ENCODE results near the gene C1QTNF12. TPM values are rescaled to one million over a fixed set of nuclear protein-coding genes. Genes with fewer than 3 reads are reported as not detected.
"Not testable (repeated sequence)": the region's sequence is repeated elsewhere in the genome, so short reads cannot be mapped to it uniquely, and the experiment has no call there.

The C1QTNF12 gene
- total RNA-seq, 1 donor from 2014 or later = 0.76 TPM

- DNase-seq (ENCODE audit: extremely low read depth, low read depth, low spot score) = no peak
Observed at GRCh38 chr1:1200876-1201810, 45.4 kb downstream of the C1QTNF12 start.

GRCh38 chr1:1199961-1200875 lies 46.3 kb downstream of the C1QTNF12 start:
- DNase-seq (ENCODE audit: extremely low read depth, low read depth, low spot score) = no peak

- no peak for DNase-seq (ENCODE audit: extremely low read depth, low read depth, low spot score)
Observed at GRCh38 chr1:1199141-1199960, 47.2 kb downstream of the C1QTNF12 start.

GRCh38 chr1:1198423-1199140 lies 47.9 kb downstream of the C1QTNF12 start:
- no peak for DNase-seq (ENCODE audit: extremely low read depth, low read depth, low spot score)

GRCh38 chr1:1197551-1198422 lies 48.7 kb downstream of the C1QTNF12 start:
- DNase-seq (ENCODE audit: extremely low read depth, low read depth, low spot score) = no peak

- no peak for DNase-seq (ENCODE audit: extremely low read depth, low read depth, low spot score)
Observed at GRCh38 chr1:1197188-1197500, 49.4 kb downstream of the C1QTNF12 start.

GRCh38 chr1:1196431-1197187 lies 49.9 kb downstream of the C1QTNF12 start:
- DNase-seq (ENCODE audit: extremely low read depth, low read depth, low spot score) = no peak

- not testable (repeated sequence) for DNase-seq (ENCODE audit: extremely low read depth, low read depth, low spot score)
Observed at GRCh38 chr1:1195726-1196125, 50.8 kb downstream of the C1QTNF12 start.

- DNase-seq (ENCODE audit: extremely low read depth, low read depth, low spot score) = no peak
Observed at GRCh38 chr1:1194723-1195122, 51.8 kb downstream of the C1QTNF12 start.

Other genes starting within 250 kb of the C1QTNF12 start
- 90.3 and 219 TPM in 2 replicates for gene HES4, start 246.6 kb downstream of the C1QTNF12 start, total RNA-seq
- 196 and 518 TPM in 2 replicates for gene ISG15, start 233.2 kb downstream of the C1QTNF12 start, total RNA-seq
- gene AGRN, start 226.6 kb downstream of the C1QTNF12 start, total RNA-seq = 306 and 382 TPM in 2 replicates
- not detected in 2 replicates for gene RNF223, start 172.4 kb downstream of the C1QTNF12 start, total RNA-seq
- gene C1orf159, start 130.6 kb downstream of the C1QTNF12 start, total RNA-seq = 13.5 and 32.1 TPM in 2 replicates
- gene TTLL10, start 72.8 kb downstream of the C1QTNF12 start, total RNA-seq = not detected in 2 replicates
- 0.58 TPM in 1 of 2 replicates, not detected in the other for gene TNFRSF18, start 40.1 kb downstream of the C1QTNF12 start, total RNA-seq
- gene TNFRSF4, start 32.6 kb downstream of the C1QTNF12 start, total RNA-seq = 5.6 and 58.5 TPM in 2 replicates
- gene SDF4, start 14.7 kb downstream of the C1QTNF12 start, total RNA-seq = 272 and 308 TPM in 2 replicates
- gene B3GALT6, start 14.5 kb downstream of the C1QTNF12 start, total RNA-seq = 47.9 and 63.4 TPM in 2 replicates
- 44.4 and 80.3 TPM in 2 replicates for gene UBE2J2, start 27.1 kb upstream of the C1QTNF12 start, total RNA-seq
- gene SCNN1D, start 33.7 kb upstream of the C1QTNF12 start, total RNA-seq = 0.34 and 1.4 TPM in 2 replicates
- gene ACAP3, start 61.2 kb upstream of the C1QTNF12 start, total RNA-seq = 33.6 and 62.4 TPM in 2 replicates
- 32.1 and 36.2 TPM in 2 replicates for gene PUSL1, start 61.9 kb upstream of the C1QTNF12 start, total RNA-seq
- 104 and 110 TPM in 2 replicates for gene INTS11, start 77.9 kb upstream of the C1QTNF12 start, total RNA-seq
- 46.5 and 56.5 TPM in 2 replicates for gene CPTP, start 78.1 kb upstream of the C1QTNF12 start, total RNA-seq
- gene TAS1R3, start 84.6 kb upstream of the C1QTNF12 start, total RNA-seq = 0.35 TPM in 1 of 2 replicates, not detected in the other
- gene DVL1, start 102.7 kb upstream of the C1QTNF12 start, total RNA-seq = 56.5 and 56.9 TPM in 2 replicates
- gene MXRA8, start 111.8 kb upstream of the C1QTNF12 start, total RNA-seq = 25.8 and 39.1 TPM in 2 replicates
- 145 and 181 TPM in 2 replicates for gene AURKAIP1, start 128.5 kb upstream of the C1QTNF12 start, total RNA-seq
- gene CCNL2, start 152.6 kb upstream of the C1QTNF12 start, total RNA-seq = 111 and 189 TPM in 2 replicates
- gene MRPL20, start 160.6 kb upstream of the C1QTNF12 start, total RNA-seq = 125 and 128 TPM in 2 replicates
- 0.34 TPM in 1 of 2 replicates, not detected in the other for gene ANKRD65, start 174.6 kb upstream of the C1QTNF12 start, total RNA-seq
- gene VWA1, start 189.0 kb upstream of the C1QTNF12 start, total RNA-seq = 21.4 and 34.8 TPM in 2 replicates
- not detected in 2 replicates for gene ATAD3C, start 203.0 kb upstream of the C1QTNF12 start, total RNA-seq
- gene ATAD3B, start 225.0 kb upstream of the C1QTNF12 start, total RNA-seq = 22.6 and 37.5 TPM in 2 replicates